CD4-positive, alpha-beta T cell treated with Interleukin-6 at 100 ng/mL for 8 hours (primary cell): Measurements from ENCODE around the gene LMO4.

Source experiments
- DNase-seq: peaks from one replicate; pipeline ENCODE4 v3.0.0-alpha.2; 2020; ENCODE audit warnings: mixed read lengths, low spot score

The LMO4 gene, protein sequence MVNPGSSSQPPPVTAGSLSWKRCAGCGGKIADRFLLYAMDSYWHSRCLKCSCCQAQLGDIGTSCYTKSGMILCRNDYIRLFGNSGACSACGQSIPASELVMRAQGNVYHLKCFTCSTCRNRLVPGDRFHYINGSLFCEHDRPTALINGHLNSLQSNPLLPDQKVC

GRCh38 chr1:87328272-87329050 lies at the start of gene LMO4:
TSS of gene LMO4 (plus strand) at chr1:87328880. CDS start at chr1:87332016, 3,136 bp downstream.
- peak; percentile 83 for DNase-seq

- no peak for DNase-seq
Observed at GRCh38 chr1:87279536-87279875, 49.2 kb upstream of the LMO4 start.

- no peak for DNase-seq
Observed at GRCh38 chr1:87279966-87280535, 48.6 kb upstream of the LMO4 start.

GRCh38 chr1:87284456-87285240 lies 44.0 kb upstream of the LMO4 start:
- no peak for DNase-seq

GRCh38 chr1:87291107-87291506 lies 37.6 kb upstream of the LMO4 start:
- no peak for DNase-seq

DNA sequence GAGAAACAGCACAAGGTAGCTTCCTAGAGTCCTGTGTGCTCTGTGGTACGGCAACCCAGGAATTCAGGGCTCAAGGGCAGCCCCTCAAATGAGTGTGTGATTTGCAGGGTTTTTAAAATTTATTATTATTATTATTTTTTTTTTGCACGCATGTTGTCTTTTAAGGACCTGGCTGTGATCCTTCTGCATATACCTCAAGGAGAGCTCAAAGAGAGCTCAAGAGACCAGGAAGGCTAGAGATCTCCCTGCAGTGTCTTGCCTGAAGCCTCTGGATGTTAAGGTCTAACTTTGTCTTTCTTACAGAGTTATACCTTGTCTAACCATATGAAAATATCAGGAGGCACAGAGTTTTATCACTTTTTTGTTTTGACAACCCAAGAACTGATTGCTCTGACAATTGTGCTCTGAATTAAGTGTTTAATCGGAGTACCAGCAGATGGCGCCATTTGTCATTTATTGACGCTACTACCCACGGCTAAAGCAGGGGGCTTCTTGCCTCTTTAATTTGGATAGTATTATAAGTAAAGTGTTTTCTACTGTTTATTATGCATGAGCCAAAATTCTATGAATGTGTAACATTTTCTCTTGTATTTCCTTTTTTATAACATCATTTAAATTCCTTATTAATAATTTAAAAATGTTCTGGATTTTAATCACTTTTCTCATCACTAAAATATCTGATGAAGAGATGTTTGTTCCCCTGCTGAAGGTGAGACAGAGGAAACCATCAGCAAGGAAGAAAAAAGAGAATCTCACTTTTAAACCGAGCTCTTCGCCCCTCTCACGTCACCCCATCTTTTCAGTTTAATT lies 35.8 kb upstream of the LMO4 start:
- DNase-seq = peak; percentile 48

DNA sequence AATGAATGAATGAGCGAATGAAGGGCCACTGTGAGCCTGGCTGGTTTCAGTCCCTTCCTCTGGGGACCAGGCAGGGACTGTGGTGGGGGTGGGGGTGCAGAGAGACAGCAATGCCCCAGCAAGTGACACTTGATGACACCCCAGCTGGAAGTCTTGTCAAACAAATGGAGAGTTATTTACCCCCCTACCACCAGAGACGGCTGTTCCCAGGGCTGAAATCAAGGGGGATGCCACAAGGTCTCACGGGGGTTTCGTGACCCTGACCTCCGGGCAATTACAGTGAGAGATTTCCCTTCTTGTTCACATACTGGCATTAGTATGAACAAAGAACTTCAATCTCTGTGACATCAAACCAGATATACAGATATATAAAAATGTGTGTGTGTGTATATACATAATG lies 34.0 kb upstream of the LMO4 start:
- DNase-seq = no peak

- no peak for DNase-seq
Observed at GRCh38 chr1:87295445-87296110, 33.1 kb upstream of the LMO4 start.

- DNase-seq = no peak
Observed at GRCh38 chr1:87296206-87296605, 32.5 kb upstream of the LMO4 start.

- no peak for DNase-seq
Observed at GRCh38 chr1:87299661-87300060, 29.0 kb upstream of the LMO4 start.

GRCh38 chr1:87300628-87301027 lies 28.1 kb upstream of the LMO4 start:
- no peak for DNase-seq

GRCh38 chr1:87305151-87305550 lies 23.5 kb upstream of the LMO4 start:
- DNase-seq = no peak

- no peak for DNase-seq
Observed at GRCh38 chr1:87305762-87306161, 22.9 kb upstream of the LMO4 start.

DNA sequence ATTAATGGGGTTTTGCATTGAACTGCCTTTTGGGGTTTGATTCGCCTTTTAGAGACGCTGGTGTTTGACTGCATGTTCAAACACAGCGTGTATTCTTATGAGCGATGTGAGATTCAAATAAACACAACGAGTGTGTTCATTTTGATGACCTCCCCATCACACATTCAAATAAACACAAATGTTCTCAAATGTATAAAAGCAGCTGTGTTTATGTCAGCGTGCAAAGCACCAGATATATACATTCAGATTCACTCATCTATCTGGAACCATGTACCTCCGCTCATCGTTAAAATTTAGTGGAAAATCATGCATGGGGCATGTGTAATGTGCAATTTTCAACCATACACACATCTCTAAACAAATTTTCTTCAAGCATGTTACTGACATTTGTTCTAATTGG lies 21.4 kb upstream of the LMO4 start:
- DNase-seq = no peak

- DNase-seq = no peak
Observed at GRCh38 chr1:87307931-87308330, 20.7 kb upstream of the LMO4 start.

- DNase-seq = no peak
Observed at GRCh38 chr1:87314091-87314490, 14.6 kb upstream of the LMO4 start.

- no peak for DNase-seq
Observed at GRCh38 chr1:87318056-87318650, 10.5 kb upstream of the LMO4 start.

- DNase-seq = no peak
Observed at GRCh38 chr1:87318806-87319205, 9.9 kb upstream of the LMO4 start.

DNA sequence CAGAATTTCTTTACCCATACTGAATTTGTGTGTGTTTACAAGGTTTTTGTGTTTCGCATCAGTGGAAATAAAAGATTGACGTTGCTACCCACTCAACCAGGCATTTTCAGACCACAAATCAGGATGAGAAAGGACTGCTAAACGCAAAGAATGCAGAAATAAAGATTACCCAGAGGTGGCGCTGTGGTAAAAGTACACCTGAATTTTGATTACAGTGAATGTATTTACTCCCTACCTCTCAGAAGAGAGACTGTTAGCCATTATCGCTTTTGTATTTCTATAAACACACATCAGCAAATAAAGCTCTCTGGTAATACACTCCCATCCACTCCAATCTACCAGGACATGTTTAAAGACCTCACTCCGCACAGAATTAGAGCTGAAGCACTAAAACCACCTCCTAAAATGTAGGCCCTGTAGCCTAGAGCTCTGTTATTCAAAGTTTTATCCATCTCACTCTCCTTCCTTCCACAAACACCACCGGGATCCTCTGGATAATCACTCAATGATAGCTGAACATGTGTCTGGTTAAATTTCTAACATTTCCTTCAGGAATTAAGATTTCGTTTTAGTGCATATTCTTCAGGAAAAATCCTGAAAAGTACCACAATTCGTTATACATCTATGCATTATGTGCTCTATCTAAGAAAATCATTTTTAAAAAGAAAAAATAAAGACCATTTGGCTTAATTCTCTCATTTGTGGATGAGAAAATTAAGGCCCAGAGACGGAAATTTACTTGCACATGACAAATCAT lies 2.5 kb upstream of the LMO4 start:
- DNase-seq = peak; percentile 65
